GM23338 (cell line): Measurements from ENCODE around the gene KISS1R. TPM values are rescaled to one million over a fixed set of nuclear protein-coding genes. Genes with fewer than 3 reads are reported as not detected.
A peak's percentile ranks its signal among the peaks of the same experiment; 100 is the strongest.

Source experiments
- ATAC-seq: fragments of 200-7000 bp; cut with Tn5 transposase; 3 replicates; pipeline ENCODE4 v1.9.1; 2020
- DNase-seq: peaks from one replicate; pipeline ENCODE4 v3.0.0-alpha.2; 2015; ENCODE audit warnings: low spot score
- H2AFZ ChIP-seq: fragments of 200-600 bp; sonication (generic); 2 replicates; pipeline ENCODE4 v1.8.0; 2016; ENCODE audit warnings: antibody characterized with exemption, mild to moderate bottlenecking, moderate library complexity
- H3F3A ChIP-seq: fragments of 200-600 bp; sonication (generic); replicated peaks from 2 replicates; pipeline ENCODE4 v1.8.0; 2017; ENCODE audit warnings: antibody characterized with exemption, mixed run types, low read depth
- H3K27ac ChIP-seq: fragments of 200-600 bp; sonication (generic); 2 replicates; pipeline ENCODE4 v1.6.1; 2016; ENCODE audit warnings: low read depth
- H3K27me3 ChIP-seq: fragments of 200-600 bp; sonication (generic); 2 replicates; pipeline ENCODE4 v1.8.0; 2016; ENCODE audit warnings: mild to moderate bottlenecking, mixed run types, moderate library complexity; ENCODE audit not compliant: insufficient read depth
- H3K36me3 ChIP-seq: fragments of 200-600 bp; sonication (generic); 2 replicates; pipeline ENCODE4 v1.8.0; 2016; ENCODE audit warnings: mild to moderate bottlenecking; ENCODE audit not compliant: insufficient read depth
- H3K4me1 ChIP-seq: fragments of 200-600 bp; sonication (generic); 2 replicates; pipeline ENCODE4 v1.8.0; 2016; ENCODE audit warnings: mild to moderate bottlenecking, moderate library complexity; ENCODE audit not compliant: insufficient read depth
- H3K4me2 ChIP-seq: fragments of 200-600 bp; sonication (generic); 2 replicates; pipeline ENCODE4 v1.7.1; 2017; ENCODE audit warnings: mixed run types
- H3K4me3 ChIP-seq: fragments of 200-600 bp; sonication (generic); 2 replicates; pipeline ENCODE4 v1.6.1; 2016; ENCODE audit warnings: mixed run types
- H3K79me2 ChIP-seq: fragments of 200-600 bp; sonication (generic); replicated peaks from 2 replicates; pipeline ENCODE4 v1.8.0; 2017; ENCODE audit warnings: mild to moderate bottlenecking; ENCODE audit not compliant: insufficient read depth
- H3K9me2 ChIP-seq: fragments of 200-600 bp; sonication (generic); 2 replicates; pipeline ENCODE4 v1.8.0; 2017; ENCODE audit not compliant: insufficient read depth
- H4K20me1 ChIP-seq: fragments of 200-600 bp; sonication (generic); replicated peaks from 2 replicates; pipeline ENCODE4 v1.8.0; 2017; ENCODE audit warnings: mild to moderate bottlenecking; ENCODE audit not compliant: insufficient read depth
- H3K27ac Mint-ChIP-seq: 2 replicates; pipeline ENCODE4 v1.8.0; 2020; ENCODE audit warnings: inconsistent platforms, mild to moderate bottlenecking, moderate library complexity, mixed read lengths
- H3K27me3 Mint-ChIP-seq: 3 replicates; pipeline ENCODE4 v1.8.0; 2022; ENCODE audit warnings: low read depth, mild to moderate bottlenecking, moderate library complexity, mixed read lengths, inconsistent platforms; ENCODE audit not compliant: insufficient read depth, poor library complexity
- H3K36me3 Mint-ChIP-seq: 3 replicates; pipeline ENCODE4 v1.8.0; 2021; ENCODE audit warnings: low read depth, mild to moderate bottlenecking, inconsistent platforms, moderate library complexity, mixed read lengths
- H3K4me1 Mint-ChIP-seq: 3 replicates; pipeline ENCODE4 v1.8.0; 2020; ENCODE audit warnings: mild to moderate bottlenecking, inconsistent platforms, mixed read lengths
- H3K4me3 Mint-ChIP-seq: 3 replicates; pipeline ENCODE4 v1.8.0; 2021; ENCODE audit warnings: moderate library complexity, mild to moderate bottlenecking, inconsistent platforms, mixed read lengths
- H3K9me3 Mint-ChIP-seq: 3 replicates; pipeline ENCODE4 v1.8.0; 2020; ENCODE audit warnings: moderate library complexity, mild to moderate bottlenecking, inconsistent platforms, mixed read lengths
- CTCF ChIP-seq, 2 experiments: fragments of 200-600 bp in 1 of 2; sonication (generic) in 1 of 2; conservative IDR thresholded peaks; 2 replicates each; pipeline versions ENCODE4 v1.5.1 to v1.6.1; 2016 to 2017; ENCODE audit warnings: antibody characterized with exemption in 2 of 2, low read depth in 2 of 2, mild to moderate bottlenecking in 2 of 2, moderate library complexity in 1 of 2
- EZH2 ChIP-seq: fragments of 200-600 bp; sonication (generic); IDR thresholded peaks from one replicate; pipeline ENCODE4 v1.8.0; 2017; ENCODE audit warnings: antibody characterized with exemption, mild to moderate bottlenecking, low read depth; ENCODE audit not compliant: unreplicated experiment
- EZH2phosphoT487 ChIP-seq: fragments of 200-600 bp; sonication (generic); IDR thresholded peaks from one replicate; pipeline ENCODE4 v1.8.1; 2018; ENCODE audit warnings: antibody characterized with exemption; ENCODE audit not compliant: unreplicated experiment
- JUNB ChIP-seq: IDR thresholded peaks from one replicate; pipeline ENCODE4 v1.6.1; 2016; ENCODE audit warnings: antibody characterized with exemption; ENCODE audit not compliant: unreplicated experiment
- NANOG ChIP-seq: IDR thresholded peaks from 2 replicates; pipeline ENCODE4 v1.6.1; 2016; ENCODE audit warnings: antibody characterized with exemption, borderline replicate concordance
- POLR2AphosphoS5 ChIP-seq: IDR thresholded peaks from 2 replicates; pipeline ENCODE4 v1.6.1; 2016; ENCODE audit warnings: antibody characterized with exemption, low read depth
- REST ChIP-seq: IDR thresholded peaks from one replicate; pipeline ENCODE4 v1.6.1; 2018; ENCODE audit warnings: antibody characterized with exemption; ENCODE audit not compliant: unreplicated experiment
- STAT1 ChIP-seq: IDR thresholded peaks from one replicate; pipeline ENCODE4 v1.6.1; 2016; ENCODE audit warnings: antibody characterized with exemption; ENCODE audit not compliant: unreplicated experiment
- ZNF114 ChIP-seq: fragments of 250-450 bp; sonication (Bioruptor Pico); IDR thresholded peaks from 2 replicates; pipeline ENCODE4 v1.5.0; 2020; ENCODE audit warnings: mild to moderate bottlenecking, moderate library complexity
- ZNF331 ChIP-seq: fragments of 250-450 bp; sonication (Bioruptor Pico); IDR thresholded peaks from 2 replicates; pipeline ENCODE4 v1.5.0; 2020; ENCODE audit warnings: low read depth, mild to moderate bottlenecking, moderate library complexity
- polyA plus RNA-seq: library from polyadenylated mRNA; unstranded; fragments of >200 nt; fragmentation: Nextera tagmentation; extraction: Ambion mirVana; gene quantifications from 2 replicates; pipeline ENCODE4 v1.2.1, GENCODE V29; 2016
- total RNA-seq: library from RNA; depleted of rRNA; stranded (reverse); fragments of >200 nt; shearing (Covaris generic); gene quantifications from 2 replicates; pipeline ENCODE4 v1.2.3, GENCODE V29; 2014

The KISS1R gene
- total and polyA plus RNA-seq, 2 experiments from 2014 or later: 0.78 to 4.0 TPM

- no peaks in the 10 kb centered on the region for H3K27me3 ChIP-seq
- H3K9me2 ChIP-seq: no peaks in the 10 kb centered on the region
- H4K20me1 ChIP-seq: no peaks in the 10 kb centered on the region
- ATAC-seq (no peak), DNase-seq (no peak)
- H3K36me3 ChIP-seq: peaks cover 7% of the 10 kb centered on the region
- Mint-ChIP-seq H3K27ac (no peak overlapping the region), H3K4me1 (peaks cover 15% of the 10 kb centered on the region), H3K9me3 (peaks cover 5% of the 10 kb centered on the region; the same call in 2 of the 3 replicates), H3K36me3 (peaks cover 50% of the 10 kb centered on the region), H3K4me3 (no peak overlapping the region; the same call in 2 of the 3 replicates), H3K27me3 (peaks cover 17% of the 10 kb centered on the region)
- no peak for TF ChIP-seq JUNB
- no peak for TF ChIP-seq NANOG
- TF ChIP-seq CTCF (conservative IDR thresholded peaks at IDR 0.05; ENCODE audit: low read depth in 2 of 2): no peak
- no peak for TF ChIP-seq ZNF114 (CRISPR knock-in tag)
- no peak for TF ChIP-seq EZH2
- H3F3A ChIP-seq: 0 out of 2 replicates have a peak, but pooled peaks cover 11% of the 10 kb centered on the region
- peak overlapping the region; percentile 55; the same call in 1 of the 2 replicates for H3K27ac ChIP-seq
- peaks cover 6% of the 10 kb centered on the region; the same call in 1 of the 2 replicates for H3K79me2 ChIP-seq
- no peak overlapping the region for H3K4me3 ChIP-seq
- H2AFZ ChIP-seq: no peak overlapping the region
- no peak overlapping the region for H3K4me2 ChIP-seq
- H3K4me1 ChIP-seq: peaks cover 4% of the 10 kb centered on the region; the same call in 1 of the 2 replicates
These were observed 44.9 kb downstream of the KISS1R start for GRCh38 chr19:961866-962620.

- no peak overlapping the region for H3K4me2 ChIP-seq
- no peaks in the 10 kb centered on the region for H3K4me1 ChIP-seq
- Mint-ChIP-seq H3K27ac (no peak overlapping the region), H3K4me1 (peaks cover 15% of the 10 kb centered on the region), H3K36me3 (peaks cover 58% of the 10 kb centered on the region), H3K4me3 (no peak overlapping the region), H3K27me3 (peaks cover 17% of the 10 kb centered on the region), H3K9me3 (peaks cover 5% of the 10 kb centered on the region; the same call in 2 of the 3 replicates)
- H3K79me2 ChIP-seq: peaks cover 2% of the 10 kb centered on the region; the same call in 1 of the 2 replicates
- TF ChIP-seq STAT1 (no peak), EZH2phosphoT487 (no peak), CTCF (conservative IDR thresholded peaks at IDR 0.05; ENCODE audit: low read depth in 2 of 2) (no peak), ZNF331 (CRISPR knock-in tag) (no peak), POLR2AphosphoS5 (no peak), EZH2 (no peak), REST (no peak), NANOG (no peak)
- no peak overlapping the region for H2AFZ ChIP-seq
- no peak overlapping the region for H3K4me3 ChIP-seq
- 0 out of 2 replicates have a peak, but pooled peaks cover 7% of the 10 kb centered on the region for H3F3A ChIP-seq
- H3K9me2 ChIP-seq: no peaks in the 10 kb centered on the region
- no peaks in the 10 kb centered on the region for H4K20me1 ChIP-seq
- DNase-seq (no peak), ATAC-seq (no peak)
- peaks cover 7% of the 10 kb centered on the region for H3K36me3 ChIP-seq
- H3K27me3 ChIP-seq: no peaks in the 10 kb centered on the region
- H3K27ac ChIP-seq: no peak overlapping the region
These were observed 45.7 kb downstream of the KISS1R start for GRCh38 chr19:962683-963400.
